SK-N-SH (cell line): Measurements from ENCODE around the gene BBS2. TPM values are rescaled to one million over a fixed set of nuclear protein-coding genes. Genes with fewer than 3 reads are reported as not detected.

Experiments
- CTCF ChIA-PET: fragments of 300-600, 350-600 bp; formaldehyde crosslinking; extraction: SDS; loops from one replicate; lab custom pipeline; 2021; lab: Yijun Ruan, JAX
- POLR2A ChIA-PET: fragments of 350-600 bp; sonication (Branson Sonifier 250); formaldehyde crosslinking; extraction: SDS; loops from one replicate; lab custom pipeline; 2020; ENCODE audit warnings: antibody characterized with exemption, inconsistent platforms; lab: Yijun Ruan, JAX
- DNase-seq: peaks from one replicate; pipeline ENCODE4 v3.0.0; 2012
- H2AFZ ChIP-seq: fragments of 200-600 bp; sonication (generic); 2 replicates; pipeline ENCODE4 v1.8.1; 2016; ENCODE audit warnings: antibody characterized with exemption, mild to moderate bottlenecking, low read depth
- H3F3A ChIP-seq: fragments of 200-600 bp; sonication (generic); replicated peaks from 2 replicates; pipeline ENCODE3; 2016; ENCODE audit warnings: antibody characterized with exemption, mild to moderate bottlenecking; ENCODE audit not compliant: insufficient read depth
- H3K27ac ChIP-seq, 2 experiments: fragments of 200-500 bp in 1 of 2; fragments of 200-600 bp in 1 of 2; sonication (Bioruptor generic) in 1 of 2; sonication (generic), shearing (Covaris generic) in 1 of 2; 2 replicates each; pipeline versions ENCODE4 v1.5.1 to v1.6.1; 2014 to 2016; ENCODE audit warnings: low read depth in 2 of 2, inconsistent platforms in 1 of 2, low read length in 1 of 2, mild to moderate bottlenecking in 1 of 2, mixed read lengths in 1 of 2
- H3K27me3 ChIP-seq: fragments of 200-600 bp; sonication (generic), shearing (Covaris generic); 2 replicates; pipeline ENCODE4 v1.6.1; 2016; ENCODE audit warnings: mixed run types; ENCODE audit not compliant: insufficient read depth
- H3K36me3 ChIP-seq, 2 experiments: fragments of 200-500 bp in 1 of 2; fragments of 200-600 bp in 1 of 2; sonication (Bioruptor generic) in 1 of 2; sonication (generic) in 1 of 2; replicated peaks in 1 of 2; 2 replicates each; pipeline versions ENCODE3 to v1.5.1; 2014 to 2016; ENCODE audit warnings: low read length in 1 of 2, mild to moderate bottlenecking in 1 of 2; ENCODE audit not compliant: insufficient read depth in 2 of 2, control insufficient read depth in 1 of 2
- H3K4me1 ChIP-seq, 2 experiments: fragments of 200-500 bp in 1 of 2; fragments of 200-600 bp in 1 of 2; sonication (Bioruptor generic) in 1 of 2; sonication (generic), shearing (Covaris generic) in 1 of 2; 2 replicates each; pipeline versions ENCODE4 v1.5.1 to v1.6.1; 2014 to 2016; ENCODE audit warnings: low read depth in 1 of 2, low read length in 1 of 2, mixed run types in 1 of 2; ENCODE audit not compliant: insufficient read depth in 2 of 2, control insufficient read depth in 1 of 2
- H3K4me2 ChIP-seq: fragments of 200-600 bp; sonication (generic), shearing (Covaris generic); 2 replicates; pipeline ENCODE4 v1.6.1; 2017; ENCODE audit warnings: mixed run types
- H3K4me3 ChIP-seq, 2 experiments: fragments of 200-500 bp in 1 of 2; fragments of 200-600 bp in 1 of 2; sonication (Bioruptor generic) in 1 of 2; sonication (generic), shearing (Covaris generic) in 1 of 2; 2 replicates each; pipeline versions ENCODE4 v1.5.1 to v1.8.1; 2014 to 2016; ENCODE audit warnings: low read depth in 2 of 2, inconsistent platforms in 1 of 2, low read length in 1 of 2, mild to moderate bottlenecking in 1 of 2, mixed read lengths in 1 of 2, moderate library complexity in 1 of 2
- H3K79me2 ChIP-seq: fragments of 200-600 bp; sonication (generic); 2 replicates; pipeline ENCODE4 v1.8.1; 2017; ENCODE audit warnings: mild to moderate bottlenecking; ENCODE audit not compliant: insufficient read depth
- H3K9ac ChIP-seq: fragments of 200-600 bp; sonication (generic); 2 replicates; pipeline ENCODE4 v1.6.1; 2017; ENCODE audit warnings: mixed run types
- H3K9me2 ChIP-seq: fragments of 200-600 bp; sonication (generic); 2 replicates; pipeline ENCODE4 v1.6.1; 2017; ENCODE audit warnings: mixed run types
- H3K9me3 ChIP-seq: fragments of 200-600 bp; sonication (generic); 2 replicates; pipeline ENCODE4 v1.6.1; 2017; ENCODE audit warnings: mixed run types, mild to moderate bottlenecking, moderate library complexity
- H4K20me1 ChIP-seq: fragments of 200-600 bp; sonication (generic); 2 replicates; pipeline ENCODE4 v1.6.1; 2017; ENCODE audit warnings: mild to moderate bottlenecking, mixed run types; ENCODE audit not compliant: insufficient read depth
- EP300 ChIP-seq, 2 experiments: IDR thresholded peaks; 2 replicates each; pipeline versions ENCODE4 v1.4.0 to v1.6.1; 2012; ENCODE audit warnings: borderline replicate concordance in 1 of 2, low read depth in 1 of 2, low read length in 1 of 2
- EZH2phosphoT487 ChIP-seq: fragments of 200-600 bp; sonication (generic); IDR thresholded peaks from 2 replicates; pipeline ENCODE4 v1.6.1; 2017; ENCODE audit warnings: low read depth, mixed run types, mild to moderate bottlenecking, antibody characterized with exemption, moderate library complexity, borderline replicate concordance
- FOSL2 ChIP-seq: IDR thresholded peaks from 2 replicates; pipeline ENCODE4 v1.4.0; 2012; ENCODE audit warnings: low read depth, mild to moderate bottlenecking, moderate library complexity, borderline replicate concordance
- FOXM1 ChIP-seq: IDR thresholded peaks from 2 replicates; pipeline ENCODE4 v1.4.0; 2012; ENCODE audit warnings: low read depth, mild to moderate bottlenecking
- GATA2 ChIP-seq: sonication (generic); formaldehyde crosslinking; IDR thresholded peaks from 2 replicates; pipeline ENCODE4 v1.5.0; 2020; ENCODE audit warnings: mild to moderate bottlenecking, missing genetic modification reagents
- MEF2A ChIP-seq: IDR thresholded peaks from 2 replicates; pipeline ENCODE4 v1.4.0; 2012; ENCODE audit warnings: low read depth, borderline replicate concordance
- NFIC ChIP-seq: IDR thresholded peaks from 2 replicates; pipeline ENCODE4 v1.4.0; 2012; ENCODE audit warnings: borderline replicate concordance
- WGBS: methylation state at CpG from one replicate; pipeline ENCODE4 v1.1.6; 2017; ENCODE audit warnings: low lambda C conversion rate; 5-methylcytosine and 5-hydroxymethylcytosine counted together
- polyA plus RNA-seq, 3 experiments: library from polyadenylated mRNA; depleted of rRNA; stranded (reverse); fragments of >200 nt; gene quantifications; 2 replicates each; pipeline ENCODE4 v1.2.3, GENCODE V29; 2012
- TF ChIP-seq, protein P1 (sequence below): IDR thresholded peaks from 2 replicates; pipeline ENCODE4 v1.4.0; 2012; ENCODE audit warnings: low read depth, borderline replicate concordance

BBS2 gene
- polyA plus RNA-seq, 1 of the 3 experiments (the other 2 are of a cell fraction) = 74.3 TPM

DNA sequence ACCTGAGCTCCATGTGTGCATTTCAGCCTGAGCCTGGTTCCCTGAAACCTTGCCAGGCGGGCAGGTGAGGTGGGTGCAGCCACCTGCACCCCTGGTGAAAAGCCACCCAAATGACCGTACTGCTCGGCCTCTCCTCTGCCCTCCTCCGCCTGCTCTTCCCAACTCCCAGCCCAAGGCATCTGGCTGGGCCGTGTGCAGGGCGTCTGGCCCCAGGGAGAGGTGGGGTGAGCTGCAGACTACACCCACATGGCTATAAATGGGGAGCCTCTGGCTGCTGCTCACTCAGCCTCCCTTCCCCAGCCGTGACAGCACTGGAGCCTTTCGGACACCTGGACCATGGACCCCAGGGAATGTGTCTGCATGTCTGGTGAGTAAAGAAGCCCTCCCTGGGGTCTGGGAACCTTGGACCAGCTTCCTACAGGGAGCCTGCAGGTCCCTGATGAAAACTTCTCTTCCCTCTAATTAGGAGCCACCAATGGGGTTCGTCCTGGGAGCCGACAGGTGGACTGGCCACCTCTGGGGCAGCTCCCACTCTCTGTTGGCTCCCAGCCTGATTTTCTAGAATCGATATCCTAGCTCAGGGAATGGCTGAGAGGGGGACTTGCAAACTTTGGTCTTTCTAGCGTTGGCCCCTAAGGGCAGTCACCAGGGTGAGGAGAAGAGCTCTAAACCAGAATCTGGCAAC lies 45.1 kb upstream of the BBS2 start, which contains the start of gene MT4:
Gene MT4, plus strand, starts transcription at position 281 of the 685 bp plus-strand sequence. Its CDS starts 56 bp downstream, at position 337.
- Histone ChIP-seq H3K4me3 (no peak within 1 kb of the TSS), H3K9me2 (no peaks in the 10 kb centered on the region), H3K36me3 (no peaks in the 10 kb centered on the region), H2AFZ (no peak within 1 kb of the TSS), H4K20me1 (no peaks in the 10 kb centered on the region), H3K79me2 (no peaks in the 10 kb centered on the region), H3K4me1 (no peaks in the 10 kb centered on the region), H3K9ac (no peak within 1 kb of the TSS), H3K9me3 (no peaks in the 10 kb centered on the region), H3F3A (no peaks in the 10 kb centered on the region), H3K27me3 (no peaks in the 10 kb centered on the region; the same call in 1 of the 2 replicates), H3K4me2 (no peak within 1 kb of the TSS), H3K27ac (no peak within 1 kb of the TSS)
- no peak for TF ChIP-seq NFIC
- no peak for TF ChIP-seq MEF2A
- no peak for TF ChIP-seq GATA2
- TF ChIP-seq EP300 (IDR thresholded peaks at IDR 0.05; ENCODE audit: borderline replicate concordance in 1 of 2, low read depth in 1 of 2, low read length in 1 of 2) = no peak
- no peak for TF ChIP-seq FOSL2
- TF ChIP-seq EZH2phosphoT487 = no peak
- no peak for DNase-seq
- ChIA-PET CTCF (interaction anchor here (0.7 to 1.1 kb wide), 3 partner anchors 12 to 229 kb away, joined by 3 to 4 read pairs (median 3); no protein-coding TSS in a partner anchor), POLR2A (no interaction called here)
- 55% methylated on average over 6 of the region's 12 CpGs for WGBS

DNA sequence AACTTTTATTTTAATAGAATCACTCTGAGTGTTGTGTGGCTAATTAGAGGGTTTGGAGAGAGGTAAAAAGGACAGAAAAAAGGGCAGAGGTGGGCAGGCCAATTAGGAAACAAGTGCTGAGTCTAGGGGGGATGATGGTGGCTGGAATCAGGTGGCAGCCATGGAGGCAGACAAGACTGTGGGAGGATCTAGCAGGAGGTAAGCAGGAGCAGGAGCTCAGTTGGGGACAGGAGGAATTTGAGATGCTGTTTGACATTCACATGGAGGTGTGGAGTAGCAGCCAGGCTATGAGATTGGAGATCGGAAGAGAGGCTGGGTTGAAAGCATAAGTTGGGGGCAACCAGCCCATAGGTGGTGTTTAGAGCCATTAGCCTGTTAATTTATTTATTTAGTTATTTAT lies 41.3 kb upstream of the BBS2 start:
- ChIA-PET POLR2A (no interaction called here), CTCF (interaction anchor here (0.9 to 1.6 kb wide), 5 partner anchors 9 to 43 kb away, joined by 3 to 4 read pairs (median 3); no protein-coding TSS in a partner anchor)
- no peak overlapping the region for H3K4me3 ChIP-seq
- H3K36me3 ChIP-seq = no peaks in the 10 kb centered on the region
- H3K27me3 ChIP-seq = no peaks in the 10 kb centered on the region; the same call in 1 of the 2 replicates
- H3K4me1 ChIP-seq = peaks cover 5 to 6% of the 10 kb centered on the region in 2 experiments; a peak in 3 of 4 replicates
- 84% methylated on average over 1 of the region's 1 CpG for WGBS
- no peak overlapping the region for H3K9ac ChIP-seq
- DNase-seq = no peak
- peaks cover 3% of the 10 kb centered on the region for H3F3A ChIP-seq
- no peaks in the 10 kb centered on the region for H4K20me1 ChIP-seq
- TF ChIP-seq, protein P1, sequence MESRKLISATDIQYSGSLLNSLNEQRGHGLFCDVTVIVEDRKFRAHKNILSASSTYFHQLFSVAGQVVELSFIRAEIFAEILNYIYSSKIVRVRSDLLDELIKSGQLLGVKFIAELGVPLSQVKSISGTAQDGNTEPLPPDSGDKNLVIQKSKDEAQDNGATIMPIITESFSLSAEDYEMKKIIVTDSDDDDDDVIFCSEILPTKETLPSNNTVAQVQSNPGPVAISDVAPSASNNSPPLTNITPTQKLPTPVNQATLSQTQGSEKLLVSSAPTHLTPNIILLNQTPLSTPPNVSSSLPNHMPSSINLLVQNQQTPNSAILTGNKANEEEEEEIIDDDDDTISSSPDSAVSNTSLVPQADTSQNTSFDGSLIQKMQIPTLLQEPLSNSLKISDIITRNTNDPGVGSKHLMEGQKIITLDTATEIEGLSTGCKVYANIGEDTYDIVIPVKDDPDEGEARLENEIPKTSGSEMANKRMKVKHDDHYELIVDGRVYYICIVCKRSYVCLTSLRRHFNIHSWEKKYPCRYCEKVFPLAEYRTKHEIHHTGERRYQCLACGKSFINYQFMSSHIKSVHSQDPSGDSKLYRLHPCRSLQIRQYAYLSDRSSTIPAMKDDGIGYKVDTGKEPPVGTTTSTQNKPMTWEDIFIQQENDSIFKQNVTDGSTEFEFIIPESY = no peak
- TF ChIP-seq FOXM1 = no peak
- H2AFZ ChIP-seq = no peak overlapping the region
- no peak overlapping the region for H3K27ac ChIP-seq
- H3K4me2 ChIP-seq = no peak overlapping the region
- H3K9me3 ChIP-seq = no peaks in the 10 kb centered on the region
- H3K9me2 ChIP-seq = no peaks in the 10 kb centered on the region
- H3K79me2 ChIP-seq = no peaks in the 10 kb centered on the region
